Neural cell (in vitro differentiated cells): ENCODE measurements around the gene SEPTIN6. TPM values are rescaled to one million over a fixed set of nuclear protein-coding genes. Genes with fewer than 3 reads are reported as not detected.
"Not testable (repeated sequence)": the region's sequence is repeated elsewhere in the genome, so short reads cannot be mapped to it uniquely, and the experiment has no call there.

Experiments
- H2AFZ ChIP-seq: fragments of 200-600, 300-800 bp; sonication (generic), shearing (Covaris generic); 2 replicates; pipeline ENCODE4 v1.6.0; 2014; ENCODE audit warnings: low read depth, mild to moderate bottlenecking, antibody characterized with exemption, low read length, moderate library complexity
- H3F3A ChIP-seq: fragments of 200-600 bp; shearing (Covaris generic); 2 replicates; pipeline ENCODE4 v1.6.1; 2016; ENCODE audit warnings: mild to moderate bottlenecking, moderate library complexity, mixed read lengths, antibody characterized with exemption, low read length; ENCODE audit not compliant: insufficient read depth, poor library complexity, severe bottlenecking
- H3K27ac ChIP-seq: fragments of 200-600, 300-800 bp; sonication (generic), shearing (Covaris generic); 2 replicates; pipeline ENCODE4 v1.5.1; 2014; ENCODE audit warnings: mild to moderate bottlenecking, low read length, moderate library complexity
- H3K27me3 ChIP-seq: fragments of 300-800, 200-600 bp; sonication (generic), shearing (Covaris generic); 2 replicates; pipeline ENCODE4 v1.6.0; 2014; ENCODE audit warnings: mild to moderate bottlenecking, low read depth, low read length, moderate library complexity; ENCODE audit not compliant: insufficient read depth
- H3K36me3 ChIP-seq: fragments of 300-800, 200-600 bp; sonication (generic), shearing (Covaris generic); 2 replicates; pipeline ENCODE4 v1.5.1; 2014; ENCODE audit warnings: mild to moderate bottlenecking, antibody characterized with exemption, low read length, moderate library complexity; ENCODE audit not compliant: insufficient read depth
- H3K4me2 ChIP-seq: fragments of 300-800, 200-600 bp; sonication (generic), shearing (Covaris generic); 2 replicates; pipeline ENCODE4 v1.6.0; 2014; ENCODE audit warnings: mild to moderate bottlenecking, low read length
- H3K4me3 ChIP-seq: fragments of 300-800, 200-600 bp; sonication (generic), shearing (Covaris generic); 2 replicates; pipeline ENCODE4 v1.5.1; 2014; ENCODE audit warnings: mild to moderate bottlenecking, low read length, moderate library complexity
- H3K79me2 ChIP-seq: fragments of 200-600 bp; shearing (Covaris generic); replicated peaks from 2 replicates; pipeline ENCODE4 v1.6.0; 2014; ENCODE audit warnings: mild to moderate bottlenecking, low read length, moderate library complexity; ENCODE audit not compliant: insufficient read depth
- H3K9ac ChIP-seq: fragments of 300-800, 200-600 bp; sonication (generic), shearing (Covaris generic); 2 replicates; pipeline ENCODE4 v1.6.1; 2016; ENCODE audit warnings: mild to moderate bottlenecking, low read length, mixed read lengths
- H3K9me2 ChIP-seq: fragments of 200-600 bp; shearing (Covaris generic); 2 replicates; pipeline ENCODE4 v1.6.1; 2016; ENCODE audit warnings: mild to moderate bottlenecking, low read length, mixed read lengths; ENCODE audit not compliant: insufficient read depth
- H3K9me3 ChIP-seq: fragments of 200-600, 300-800 bp; sonication (generic), shearing (Covaris generic); 2 replicates; pipeline ENCODE4 v1.6.1; 2016; ENCODE audit warnings: mild to moderate bottlenecking, mixed run types, low read length, moderate library complexity, mixed read lengths
- H4K20me1 ChIP-seq: fragments of 200-600 bp; shearing (Covaris generic); 2 replicates; pipeline ENCODE4 v1.6.1; 2016; ENCODE audit warnings: mild to moderate bottlenecking, mixed run types; ENCODE audit not compliant: insufficient read depth
- CTCF ChIP-seq: fragments of 450-650 bp; IDR thresholded peaks from 2 replicates; pipeline ENCODE4 v1.5.1; 2014; ENCODE audit warnings: antibody characterized with exemption, mild to moderate bottlenecking, moderate library complexity; ENCODE audit not compliant: poor library complexity, severe bottlenecking
- EP300 ChIP-seq: fragments of 450-650 bp; conservative IDR thresholded peaks from 2 replicates; pipeline ENCODE4 v1.6.1; 2014; ENCODE audit warnings: antibody characterized with exemption, mild to moderate bottlenecking, moderate library complexity; ENCODE audit not compliant: poor library complexity, severe bottlenecking
- EZH2 ChIP-seq: fragments of 200-600, 300-800 bp; shearing (Covaris generic), sonication (generic); IDR thresholded peaks from 2 replicates; pipeline ENCODE4 v1.6.1; 2014; ENCODE audit warnings: antibody characterized with exemption, low read length, borderline replicate concordance, mild to moderate bottlenecking; ENCODE audit not compliant: insufficient read depth, poor library complexity, severe bottlenecking
- MXI1 ChIP-seq: fragments of 450-650 bp; conservative IDR thresholded peaks from 2 replicates; pipeline ENCODE4 v1.6.1; 2014; ENCODE audit warnings: antibody characterized with exemption, mild to moderate bottlenecking; ENCODE audit not compliant: poor library complexity, severe bottlenecking
- POLR2AphosphoS5 ChIP-seq: IDR thresholded peaks from 2 replicates; pipeline ENCODE4 v1.6.1; 2012
- RAD21 ChIP-seq: fragments of 450-650 bp; conservative IDR thresholded peaks from 2 replicates; pipeline ENCODE4 v1.6.1; 2014; ENCODE audit warnings: antibody characterized with exemption, mild to moderate bottlenecking, moderate library complexity
- REST ChIP-seq: IDR thresholded peaks from 2 replicates; pipeline ENCODE4 v1.6.1; 2012; ENCODE audit warnings: borderline replicate concordance
- SMC3 ChIP-seq: fragments of 450-650 bp; conservative IDR thresholded peaks from 2 replicates; pipeline ENCODE4 v1.6.1; 2014; ENCODE audit warnings: antibody characterized with exemption, mild to moderate bottlenecking, moderate library complexity; ENCODE audit not compliant: poor library complexity
- TAF1 ChIP-seq: IDR thresholded peaks from 2 replicates; pipeline ENCODE4 v1.6.1; 2012; ENCODE audit warnings: low read depth
- polyA plus RNA-seq: library from polyadenylated mRNA; depleted of rRNA; stranded (reverse); fragments of >200 nt; gene quantifications from 2 replicates; pipeline ENCODE4 v1.2.3, GENCODE V29; 2014

Gene SEPTIN6
- polyA plus RNA-seq, 1 donor from 2014 or later = 155 TPM

- Histone ChIP-seq H3K79me2 (no peaks in the 10 kb centered on the region), H3K9me3 (no peaks in the 10 kb centered on the region), H3K9ac (no peak overlapping the region), H3K4me2 (no peak overlapping the region), H3K27ac (no peak overlapping the region), H3F3A (no peaks in the 10 kb centered on the region), H3K9me2 (no peaks in the 10 kb centered on the region), H3K4me3 (no peak overlapping the region), H3K36me3 (no peaks in the 10 kb centered on the region), H4K20me1 (no peaks in the 10 kb centered on the region), H2AFZ (no peak overlapping the region), H3K27me3 (no peaks in the 10 kb centered on the region)
- no peak for TF ChIP-seq TAF1
- TF ChIP-seq SMC3 = no peak
- no peak for TF ChIP-seq EP300
- TF ChIP-seq MXI1 = no peak
- TF ChIP-seq POLR2AphosphoS5 = no peak
- TF ChIP-seq RAD21 = no peak
- no peak for TF ChIP-seq REST
- no peak for TF ChIP-seq CTCF
- no peak for TF ChIP-seq EZH2
Observed at GRCh38 chrX:119669424-119670037, 23.4 kb downstream of the SEPTIN6 start.

GRCh38 chrX:119667111-119667878 is 25.7 kb downstream of the SEPTIN6 start:
- Histone ChIP-seq H3K79me2 (no peaks in the 10 kb centered on the region), H3K9ac (no peak overlapping the region), H3K4me3 (no peak overlapping the region), H3K9me2 (no peaks in the 10 kb centered on the region), H4K20me1 (no peaks in the 10 kb centered on the region), H3K36me3 (no peaks in the 10 kb centered on the region), H3K4me2 (no peak overlapping the region), H3F3A (no peaks in the 10 kb centered on the region), H3K27me3 (no peaks in the 10 kb centered on the region), H3K9me3 (no peaks in the 10 kb centered on the region), H2AFZ (no peak overlapping the region), H3K27ac (no peak overlapping the region)
- TF ChIP-seq RAD21 (no peak), EP300 (no peak), SMC3 (no peak), CTCF (no peak)

GRCh38 chrX:119664877-119665276 is 28.1 kb downstream of the SEPTIN6 start:
- not testable (repeated sequence) for H3K27me3 ChIP-seq, H3K79me2 ChIP-seq, H3K9me3 ChIP-seq, H4K20me1 ChIP-seq, H3K4me3 ChIP-seq, H3F3A ChIP-seq, H3K9ac ChIP-seq, H3K27ac ChIP-seq, H2AFZ ChIP-seq, H3K4me2 ChIP-seq, H3K9me2 ChIP-seq, H3K36me3 ChIP-seq
